GM23248 (cell line): ENCODE measurements around the gene SRPK2. TPM values are rescaled to one million over a fixed set of nuclear protein-coding genes. Genes with fewer than 3 reads are reported as not detected.
"Not testable (repeated sequence)": the region's sequence is repeated elsewhere in the genome, so short reads cannot be mapped to it uniquely, and the experiment has no call there.

Source experiments
- DNase-seq: peaks from one replicate; pipeline ENCODE4 v3.0.0-alpha.2; 2015
- H2AFZ ChIP-seq: fragments of 200-600 bp; sonication (generic); 2 replicates; pipeline ENCODE4 v1.6.1; 2016; ENCODE audit warnings: antibody characterized with exemption
- H3F3A ChIP-seq: fragments of 200-600 bp; sonication (generic); 2 replicates; pipeline ENCODE4 v1.6.1; 2016; ENCODE audit warnings: mild to moderate bottlenecking, antibody characterized with exemption, mixed run types; ENCODE audit not compliant: insufficient read depth
- H3K27ac ChIP-seq: fragments of 200-600 bp; sonication (generic); 2 replicates; pipeline ENCODE4 v1.5.1; 2016; ENCODE audit warnings: mild to moderate bottlenecking
- H3K27me3 ChIP-seq: fragments of 200-600 bp; sonication (generic); replicated peaks from 2 replicates; pipeline ENCODE4 v1.6.1; 2016; ENCODE audit warnings: mild to moderate bottlenecking; ENCODE audit not compliant: insufficient read depth
- H3K36me3 ChIP-seq: fragments of 200-600 bp; sonication (generic); 2 replicates; pipeline ENCODE4 v1.6.1; 2016; ENCODE audit warnings: low read depth, mild to moderate bottlenecking
- H3K4me1 ChIP-seq: fragments of 200-600 bp; sonication (generic); 2 replicates; pipeline ENCODE4 v1.6.1; 2016; ENCODE audit warnings: mild to moderate bottlenecking; ENCODE audit not compliant: insufficient read depth
- H3K4me2 ChIP-seq: fragments of 200-600 bp; sonication (generic); one replicate; pipeline ENCODE4 v1.6.1; 2016; ENCODE audit warnings: mild to moderate bottlenecking; ENCODE audit not compliant: unreplicated experiment
- H3K4me3 ChIP-seq: fragments of 200-600 bp; sonication (generic); 2 replicates; pipeline ENCODE4 v1.5.1; 2016; ENCODE audit warnings: mild to moderate bottlenecking
- H3K79me2 ChIP-seq: fragments of 200-600 bp; sonication (generic); 2 replicates; pipeline ENCODE4 v1.6.1; 2016; ENCODE audit warnings: mild to moderate bottlenecking; ENCODE audit not compliant: insufficient read depth
- H3K9ac ChIP-seq: fragments of 200-600 bp; sonication (generic); 2 replicates; pipeline ENCODE4 v1.6.1; 2016; ENCODE audit warnings: mild to moderate bottlenecking
- H3K9me2 ChIP-seq: fragments of 200-600 bp; sonication (generic); 2 replicates; pipeline ENCODE4 v1.6.1; 2016; ENCODE audit warnings: mixed run types, mild to moderate bottlenecking, moderate library complexity; ENCODE audit not compliant: insufficient read depth
- H3K9me3 ChIP-seq: fragments of 200-600 bp; sonication (generic); one replicate; pipeline ENCODE4 v1.6.1; 2017; ENCODE audit warnings: low read depth
- H4K20me1 ChIP-seq: fragments of 200-600 bp; sonication (generic); 2 replicates; pipeline ENCODE4 v1.6.0; 2016; ENCODE audit not compliant: insufficient read depth
- EZH2 ChIP-seq: fragments of 200-600 bp; sonication (generic); IDR thresholded peaks from 2 replicates; pipeline ENCODE4 v1.6.1; 2018; ENCODE audit warnings: antibody characterized with exemption, mild to moderate bottlenecking; ENCODE audit not compliant: insufficient read depth, poor library complexity, severe bottlenecking
- EZH2phosphoT487 ChIP-seq: fragments of 200-600 bp; sonication (generic); IDR thresholded peaks from 2 replicates; pipeline ENCODE4 v1.6.1; 2018; ENCODE audit warnings: antibody characterized with exemption, moderate library complexity, mild to moderate bottlenecking, low read depth; ENCODE audit not compliant: insufficient read depth
- WGBS, 2 experiments: methylation state at CpG; one replicate each; pipeline ENCODE4 v1.1.6; 2015 to 2017; ENCODE audit warnings: low lambda C conversion rate in 2 of 2, low coverage in 1 of 2; ENCODE audit errors: missing lambda C conversion rate in 2 of 2; 5-methylcytosine and 5-hydroxymethylcytosine counted together
- in situ Hi-C: fragments of 300-500 bp; cut with MboI; formaldehyde crosslinking; loops from 2 replicates; pipeline ENCODE4 v1.15.0; 2020
- polyA plus RNA-seq: library from polyadenylated mRNA; unstranded; fragments of >200 nt; fragmentation: Nextera tagmentation; extraction: Ambion mirVana; gene quantifications from 2 replicates; pipeline ENCODE4 v1.2.1, GENCODE V29; 2016
- total RNA-seq: library from RNA; depleted of rRNA; stranded (reverse); fragments of >200 nt; shearing (Covaris generic); gene quantifications from 2 replicates; pipeline ENCODE4 v1.2.3, GENCODE V29; 2014

The SRPK2 gene
- total and polyA plus RNA-seq, 2 experiments from 2014 or later, result 53.1 to 85.2 TPM

GRCh38 chr7:105267244-105267643, 121.5 kb downstream of the SRPK2 start:
- DNase-seq, result no peak
- in situ Hi-C loops, result no loop called here
- Histone ChIP-seq H3K4me2 (peak overlapping the region; percentile 80), H3K4me3 (peak overlapping the region; percentile 5; the same call in 1 of the 2 replicates), H3K27ac (peak overlapping the region; percentile 83), H3K27me3 (no peaks in the 10 kb centered on the region), H3F3A (peaks cover 33% of the 10 kb centered on the region), H4K20me1 (no peaks in the 10 kb centered on the region), H2AFZ (no peak overlapping the region), H3K9me2 (no peaks in the 10 kb centered on the region), H3K9me3 (no peaks in the 10 kb centered on the region), H3K4me1 (peaks cover 36% of the 10 kb centered on the region), H3K9ac (no peak overlapping the region), H3K79me2 (peaks cover 89% of the 10 kb centered on the region), H3K36me3 (no peaks in the 10 kb centered on the region)
- WGBS, 2 experiments, result 59 to 74% methylated on average over 1 of the region's 1 CpG
- TF ChIP-seq EZH2phosphoT487, result no peak
- TF ChIP-seq EZH2, result no peak

- no peak for TF ChIP-seq EZH2
- no peak for TF ChIP-seq EZH2phosphoT487
- Histone ChIP-seq H4K20me1 (peaks cover 8% of the 10 kb centered on the region), H2AFZ (no peak overlapping the region), H3K9me2 (no peaks in the 10 kb centered on the region), H3K9ac (no peak overlapping the region), H3K4me3 (no peak overlapping the region), H3K4me2 (no peak overlapping the region), H3K27me3 (no peaks in the 10 kb centered on the region), H3K36me3 (no peaks in the 10 kb centered on the region), H3K27ac (no peak overlapping the region), H3F3A (peaks cover 31% of the 10 kb centered on the region), H3K9me3 (no peaks in the 10 kb centered on the region), H3K79me2 (peaks cover 89% of the 10 kb centered on the region), H3K4me1 (peaks cover 36% of the 10 kb centered on the region)
- in situ Hi-C loops, result no loop called here
- DNase-seq, result no peak
- WGBS, 2 experiments, result 94 to 100% methylated on average over 1 of the region's 1 CpG
These were observed 124.0 kb downstream of the SRPK2 start for GRCh38 chr7:105264707-105265106.

GRCh38 chr7:105261689-105262088, 127.0 kb downstream of the SRPK2 start:
- H4K20me1 ChIP-seq, result peaks cover 11% of the 10 kb centered on the region
- DNase-seq, result no peak
- no peak overlapping the region for H3K27ac ChIP-seq
- peaks cover 100% of the 10 kb centered on the region for H3K79me2 ChIP-seq
- in situ Hi-C loops, result no loop called here
- H3K4me1 ChIP-seq, result peaks cover 15% of the 10 kb centered on the region
- no peaks in the 10 kb centered on the region for H3K9me3 ChIP-seq
- H3K9ac ChIP-seq, result no peak overlapping the region
- H3K4me2 ChIP-seq, result no peak overlapping the region
- H3K9me2 ChIP-seq, result no peaks in the 10 kb centered on the region
- WGBS, 2 experiments, result 75 to 82% methylated on average over 2 of the region's 2 CpGs
- no peaks in the 10 kb centered on the region for H3K27me3 ChIP-seq
- no peak overlapping the region for H3K4me3 ChIP-seq
- H3K36me3 ChIP-seq, result no peaks in the 10 kb centered on the region
- TF ChIP-seq EZH2phosphoT487, result no peak
- 0 out of 2 replicates have a peak, but pooled peaks cover 4% of the 10 kb centered on the region for H3F3A ChIP-seq
- no peak overlapping the region for H2AFZ ChIP-seq

- Histone ChIP-seq H3F3A (peaks cover 11% of the 10 kb centered on the region; the same call in 1 of the 2 replicates), H3K79me2 (peaks cover 100% of the 10 kb centered on the region), H4K20me1 (peaks cover 17% of the 10 kb centered on the region), H3K4me1 (peaks cover 10% of the 10 kb centered on the region)
- H3K36me3 ChIP-seq, H3K9me2 ChIP-seq, H3K27ac ChIP-seq, H2AFZ ChIP-seq, H3K4me2 ChIP-seq, in situ Hi-C loops, H3K9ac ChIP-seq, DNase-seq, H3K4me3 ChIP-seq, H3K9me3 ChIP-seq, H3K27me3 ChIP-seq: not testable (repeated sequence)
- WGBS, 2 experiments, result 89 to 98% methylated on average over 2 of the region's 2 CpGs
These were observed 128.4 kb downstream of the SRPK2 start for GRCh38 chr7:105260201-105260871.

- H3K9ac ChIP-seq, H3K9me2 ChIP-seq, H3K9me3 ChIP-seq, DNase-seq, H3K36me3 ChIP-seq, H3K4me2 ChIP-seq, H3K27ac ChIP-seq, H3K4me3 ChIP-seq, in situ Hi-C loops, H2AFZ ChIP-seq, H3K27me3 ChIP-seq: not testable (repeated sequence)
- Histone ChIP-seq H4K20me1 (peaks cover 17% of the 10 kb centered on the region), H3K79me2 (peaks cover 100% of the 10 kb centered on the region), H3F3A (peaks cover 11% of the 10 kb centered on the region; the same call in 1 of the 2 replicates), H3K4me1 (peaks cover 10% of the 10 kb centered on the region)
These were observed 129.8 kb downstream of the SRPK2 start for GRCh38 chr7:105258919-105259318.
